Endothelial cell of umbilical vein (primary cell): ENCODE data around the gene BPGM. TPM values are rescaled to one million over a fixed set of nuclear protein-coding genes. Genes with fewer than 3 reads are reported as not detected.

Source experiments
- BruUV-seq: library from RNA; stranded (reverse); fragments of 400-500 nt; replicated peaks from 2 replicates; lab custom pipeline; 2021; lab: Mats Ljungman, UMichigan
- CTCF ChIA-PET: fragments of 300-600, 350-600 bp; sonication (Branson Sonifier 250); formaldehyde crosslinking; loops from one replicate; lab custom pipeline; 2021; ENCODE audit warnings: antibody characterized with exemption, inconsistent platforms; lab: Charles Lee
- POLR2A ChIA-PET: fragments of 300-600, 350-600 bp; sonication (Branson Sonifier 250); formaldehyde crosslinking; loops from one replicate; lab custom pipeline; 2021; ENCODE audit warnings: antibody characterized with exemption, inconsistent platforms; lab: Charles Lee
- DNase-seq: peaks from one replicate; pipeline ENCODE4 v3.0.0-alpha.2; 2011; ENCODE audit warnings: low read depth, low spot score
- FAIRE-seq: peaks from 2 replicates; lab custom pipeline; 2011; peaks lifted over from hg19 to GRCh38; lab: Jason Lieb, UNC
- H2AFZ ChIP-seq: 2 replicates; pipeline ENCODE4 v1.6.0; 2012; ENCODE audit warnings: low read depth, low read length, control low read depth, inconsistent platforms
- H3K27ac ChIP-seq: 2 replicates; pipeline ENCODE4 v1.5.1; 2011; ENCODE audit warnings: low read depth, mild to moderate bottlenecking, control low read depth, low read length, moderate library complexity; ENCODE audit not compliant: insufficient read depth
- H3K27me3 ChIP-seq, 2 experiments: 2 replicates each; pipeline versions ENCODE4 v1.6.0 to v1.6.1; 2011; ENCODE audit warnings: low read length in 2 of 2, mixed read lengths in 1 of 2; ENCODE audit not compliant: control insufficient read depth in 2 of 2, insufficient read depth in 2 of 2
- H3K36me3 ChIP-seq, 2 experiments: 2 replicates in 1 of 2; 3 replicates in 1 of 2; pipeline ENCODE4 v1.5.1; 2011; ENCODE audit warnings: low read length in 2 of 2, mild to moderate bottlenecking in 1 of 2, moderate library complexity in 1 of 2; ENCODE audit not compliant: control insufficient read depth in 2 of 2, insufficient read depth in 2 of 2; ENCODE audit errors: extremely low read depth in 1 of 2
- H3K4me1 ChIP-seq: 3 replicates; pipeline ENCODE4 v1.5.1; 2011; ENCODE audit warnings: mild to moderate bottlenecking, low read length; ENCODE audit not compliant: control insufficient read depth, insufficient read depth; ENCODE audit errors: extremely low read depth
- H3K4me2 ChIP-seq: 2 replicates; pipeline ENCODE4 v1.6.1; 2011; ENCODE audit warnings: low read length, control low read depth, mixed read lengths; ENCODE audit not compliant: insufficient read depth
- H3K4me3 ChIP-seq, 3 experiments: fragments of 200-600 bp in 1 of 3; sonication (generic), shearing (Covaris generic) in 1 of 3; replicated peaks in 1 of 3; 2 replicates each; pipeline ENCODE4 v1.5.1; 2011 to 2016; ENCODE audit warnings: control low read depth in 3 of 3, low read length in 3 of 3, mild to moderate bottlenecking in 2 of 3, inconsistent platforms in 1 of 3, low read depth in 1 of 3, moderate library complexity in 1 of 3; ENCODE audit not compliant: insufficient read depth in 1 of 3
- H3K79me2 ChIP-seq: 2 replicates; pipeline ENCODE4 v1.6.0; 2012; ENCODE audit warnings: low read length, inconsistent platforms; ENCODE audit not compliant: control insufficient read depth, insufficient read depth
- H3K9ac ChIP-seq: replicated peaks from 2 replicates; pipeline ENCODE3; 2011; ENCODE audit warnings: low read length, control low read depth; ENCODE audit not compliant: insufficient read depth; ENCODE audit errors: extremely low read depth
- H3K9me1 ChIP-seq: replicated peaks from 3 replicates; pipeline ENCODE4 v1.6.0; 2011; ENCODE audit warnings: mild to moderate bottlenecking, low read length; ENCODE audit not compliant: control insufficient read depth, insufficient read depth; ENCODE audit errors: extremely low read depth
- H3K9me3 ChIP-seq: replicated peaks from 2 replicates; pipeline ENCODE4 v1.5.1; 2012; ENCODE audit warnings: low read length, inconsistent platforms; ENCODE audit not compliant: control insufficient read depth, insufficient read depth
- H4K20me1 ChIP-seq: replicated peaks from 2 replicates; pipeline ENCODE3; 2011; ENCODE audit warnings: mild to moderate bottlenecking, low read length; ENCODE audit not compliant: control insufficient read depth, insufficient read depth; ENCODE audit errors: extremely low read depth
- EZH2 ChIP-seq: IDR thresholded peaks from 2 replicates; pipeline ENCODE4 v1.6.1; 2012; ENCODE audit warnings: borderline replicate concordance, low read depth, mild to moderate bottlenecking, moderate library complexity, low read length, inconsistent platforms; ENCODE audit not compliant: severe bottlenecking
- FOS ChIP-seq: IDR thresholded peaks from 2 replicates; pipeline ENCODE4 v1.6.1; 2011; ENCODE audit warnings: mild to moderate bottlenecking, low read length, moderate library complexity, borderline replicate concordance; ENCODE audit not compliant: insufficient read depth
- GATA2 ChIP-seq: IDR thresholded peaks from 2 replicates; pipeline ENCODE4 v1.7.0; 2011; ENCODE audit warnings: low read depth, mild to moderate bottlenecking, moderate library complexity, mixed read lengths, low read length; ENCODE audit not compliant: insufficient read length, insufficient read depth
- JUN ChIP-seq: IDR thresholded peaks from 2 replicates; pipeline ENCODE4 v1.6.1; 2011; ENCODE audit warnings: borderline replicate concordance, low read depth; ENCODE audit not compliant: insufficient read length, insufficient read depth
- dilution Hi-C: fragments of 300-500 bp; cut with MboI; formaldehyde crosslinking; loops from one replicate; pipeline ENCODE4 v1.15.0; 2019; ENCODE audit warnings: low sequenced_read_pairs; ENCODE audit not compliant: extremely low pct_ligation_motif_present
- intact Hi-C: fragments of 100-400 bp; cut with micrococcal nuclease; formaldehyde crosslinking; loops from one replicate; pipeline ENCODE4 v1.10.0; 2022
- polyA plus RNA-seq, 4 experiments: library from polyadenylated mRNA; depleted of rRNA in 3 of 4; stranded (reverse) in 3 of 4; unstranded in 1 of 4; fragments of >200 nt; gene quantifications; 2 replicates each; pipeline versions ENCODE4 v1.2.1 to v1.2.3, GENCODE V29; 2011 to 2012; ENCODE audit warnings: missing spikeins in 1 of 4
- total RNA-seq: library from RNA; stranded (reverse); gene quantifications from 2 replicates; pipeline ENCODE4 v1.2.3, GENCODE V29; 2021

Gene BPGM
- total and polyA plus RNA-seq, 2 donors (not counting 3 experiments of a cell fraction or from before 2014, with no cell fraction given): 24.2 to 28.3 TPM

DNA sequence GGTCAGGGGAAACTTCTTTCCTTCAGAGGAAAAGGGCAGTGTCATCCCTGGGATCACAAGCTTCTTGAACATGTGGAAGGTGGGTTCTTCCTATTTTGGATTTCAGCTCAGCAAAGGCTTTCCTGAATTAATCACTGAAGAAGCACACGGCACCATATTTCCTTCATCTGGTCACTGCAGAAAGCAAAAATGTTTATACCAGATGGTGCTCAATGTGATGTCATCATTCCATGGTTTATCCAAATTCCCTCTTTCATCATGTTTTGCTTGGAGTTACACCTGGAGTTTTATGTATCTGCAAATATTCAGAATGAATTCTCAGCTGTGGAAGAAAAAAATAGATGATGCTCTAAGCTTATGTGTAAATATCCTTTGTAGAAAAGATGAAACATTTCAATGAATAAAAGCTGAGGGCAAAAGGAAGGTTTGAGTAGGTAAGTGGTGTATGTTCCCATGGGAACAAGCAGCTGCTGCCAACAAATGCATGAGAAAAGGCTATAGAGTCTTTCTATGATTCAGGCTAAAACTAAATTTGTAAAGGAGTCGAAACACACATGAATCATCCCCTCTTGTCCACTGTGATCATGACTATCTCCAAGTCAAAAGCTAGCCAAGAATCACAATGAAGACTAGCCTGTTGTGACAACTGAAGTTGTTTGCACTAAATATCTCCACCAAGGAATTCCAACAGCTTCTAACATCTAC, 26.9 kb upstream of the BPGM start:
- peak; percentile 83 for DNase-seq
- POLR2A ChIA-PET: no interaction called here
- H2AFZ ChIP-seq: no peak overlapping the region

GRCh38 chr7:134622303-134622995, 24.2 kb upstream of the BPGM start:
- DNase-seq (no peak), FAIRE-seq (no peak)
- no peak overlapping the region for H3K4me2 ChIP-seq
- POLR2A ChIA-PET: no interaction called here
- H3K79me2 ChIP-seq: no peaks in the 10 kb centered on the region
- no peaks in the 10 kb centered on the region for H4K20me1 ChIP-seq
- H3K9me3 ChIP-seq: no peaks in the 10 kb centered on the region
- CTCF ChIA-PET: interaction anchor here (0.8 to 7.0 kb wide), 2 partner anchors 10 to 13 kb away, joined by 3 to 50 read pairs; no protein-coding TSS in a partner anchor
- H3K9ac ChIP-seq: no peak overlapping the region
- no peak overlapping the region for H3K27ac ChIP-seq
- dilution Hi-C loops (no loop called here), intact Hi-C loops (no loop called here)
- no peak for TF ChIP-seq EZH2
- no TSS peak for BruUV-seq
- H3K27me3 ChIP-seq: no peaks in the 10 kb centered on the region
- H3K4me1 ChIP-seq: peaks cover 24% of the 10 kb centered on the region
- no peaks in the 10 kb centered on the region for H3K9me1 ChIP-seq
- H2AFZ ChIP-seq: no peak overlapping the region
- H3K4me3 ChIP-seq: no peak overlapping the region
- no peaks in the 10 kb centered on the region for H3K36me3 ChIP-seq

More for the DNA sequence above, 26.9 kb upstream of the BPGM start:
- BruUV-seq: no TSS peak
- Histone ChIP-seq H3K4me2 (no peak overlapping the region), H3K4me3 (no peak overlapping the region), H3K36me3 (no peaks in the 10 kb centered on the region), H3K27ac (peak overlapping the region; percentile 23), H3K79me2 (no peaks in the 10 kb centered on the region), H3K4me1 (peaks cover 26% of the 10 kb centered on the region), H3K9ac (no peak overlapping the region), H3K9me3 (no peaks in the 10 kb centered on the region), H4K20me1 (no peaks in the 10 kb centered on the region), H3K9me1 (no peaks in the 10 kb centered on the region), H3K27me3 (no peaks in the 10 kb centered on the region)
- intact Hi-C loops: loop anchor here (1.0 to 5.0 kb wide), 3 partner anchors 12 to 1358 kb away; partner anchors contain the start of genes BPGM and MTPN
- CTCF ChIA-PET: interaction anchor here (0.8 to 7.0 kb wide), 7 partner anchors 9 to 334 kb away, joined by 3 to 50 read pairs (median 4); partner anchors contain the start of gene BPGM
- FAIRE-seq: peak; percentile 18
- dilution Hi-C loops: no loop called here
- TF ChIP-seq GATA2: no peak
- TF ChIP-seq FOS: peak; percentile 67
- TF ChIP-seq JUN: peak; percentile 73
